HG03457 (cell line): Measurements from ENCODE around the gene CGA.
"Not testable (repeated sequence)": the region's sequence is repeated elsewhere in the genome, so short reads cannot be mapped to it uniquely, and the experiment has no call there.

Source experiments
- ATAC-seq: cut with Tn5 transposase; IDR thresholded peaks from one replicate; pipeline ENCODE4 v1.9.1; 2021; ENCODE audit warnings: moderate number of reproducible peaks; ENCODE audit not compliant: unreplicated experiment

Gene CGA

DNA sequence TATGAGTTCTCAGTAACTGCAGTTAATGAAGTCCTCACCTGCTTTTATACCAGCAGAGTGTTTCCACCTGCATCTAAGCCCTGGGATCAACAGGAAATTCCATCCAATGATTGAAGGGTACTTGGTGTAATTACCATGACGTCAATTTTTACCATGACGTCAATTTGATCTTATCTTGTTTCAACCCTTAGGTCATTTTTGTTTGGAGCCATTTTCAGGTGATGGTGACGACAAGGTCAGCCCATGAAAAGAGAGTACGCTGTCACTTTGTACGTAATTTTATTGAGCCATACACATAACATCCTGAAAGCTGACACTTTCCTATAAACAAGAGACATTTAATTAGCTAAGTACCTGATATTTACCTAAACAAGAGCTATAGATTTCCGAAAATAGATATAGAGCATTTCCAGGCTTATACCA, at the start of gene CGA:
Gene CGA (minus strand): TSS at position 20 of the 423 bp plus-strand sequence. CDS start 6,906 bp downstream, outside the sequence.
- ATAC-seq, result no peak

DNA sequence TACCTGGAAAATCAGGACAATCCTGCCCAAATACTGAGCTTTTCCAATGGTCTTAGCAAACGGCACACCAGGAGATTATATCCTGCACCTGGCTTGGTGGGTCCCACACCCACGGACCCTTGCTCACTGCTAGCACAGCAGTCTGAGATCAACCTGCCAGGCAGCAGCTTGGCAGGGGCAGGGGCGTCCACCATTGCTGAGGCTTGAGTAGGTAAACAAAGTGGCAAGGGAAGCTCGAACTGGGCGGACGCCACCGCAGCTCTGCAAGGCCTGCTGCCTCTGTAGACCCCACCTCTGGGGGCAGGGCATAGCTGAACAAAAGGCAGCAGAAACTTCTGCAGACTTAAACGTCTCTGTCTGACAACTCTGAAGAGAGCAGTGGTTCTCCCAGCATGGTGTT, 45.0 kb upstream of the CGA start:
- not testable (repeated sequence) for ATAC-seq

DNA sequence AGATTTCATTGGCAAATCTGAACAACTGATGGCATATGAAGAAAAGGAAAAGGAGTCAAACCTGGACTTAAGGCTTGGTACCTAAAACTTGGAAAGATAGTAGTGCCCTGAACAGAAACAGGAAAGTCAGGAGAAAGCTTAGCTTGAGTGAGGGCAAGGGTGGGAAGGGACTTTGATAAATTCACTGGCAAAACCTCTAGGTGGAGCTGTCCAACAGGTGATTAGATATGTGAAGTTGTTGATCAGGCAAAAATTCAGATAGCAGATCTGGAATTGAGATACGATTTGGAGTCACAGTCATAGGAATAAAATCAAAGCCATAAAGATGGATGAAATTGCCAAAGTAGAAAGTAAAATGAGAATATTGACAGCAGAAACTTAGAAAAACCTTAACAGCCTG, 44.3 kb upstream of the CGA start:
- ATAC-seq, result no peak

DNA sequence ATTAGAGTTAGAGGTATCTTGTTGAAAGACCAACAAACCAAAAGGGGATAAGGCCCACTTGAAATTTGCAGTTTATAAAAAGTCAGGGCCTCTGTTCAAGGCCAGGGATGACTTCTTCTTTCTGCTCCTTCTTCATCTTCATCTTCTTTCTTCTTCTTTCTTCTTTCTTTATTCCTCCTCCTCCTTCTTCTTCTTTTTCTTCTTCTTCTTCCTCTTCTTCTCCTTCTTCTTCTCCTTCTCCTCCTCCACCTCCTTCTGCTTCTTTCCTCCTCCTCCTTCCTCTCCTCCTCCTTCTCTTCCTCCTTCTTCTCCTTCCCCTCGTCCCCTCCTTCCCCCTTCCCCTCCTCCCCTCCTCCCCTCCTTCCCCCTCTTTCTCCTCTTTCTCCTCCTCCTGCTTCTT, 42.1 kb upstream of the CGA start:
- no peak for ATAC-seq

DNA sequence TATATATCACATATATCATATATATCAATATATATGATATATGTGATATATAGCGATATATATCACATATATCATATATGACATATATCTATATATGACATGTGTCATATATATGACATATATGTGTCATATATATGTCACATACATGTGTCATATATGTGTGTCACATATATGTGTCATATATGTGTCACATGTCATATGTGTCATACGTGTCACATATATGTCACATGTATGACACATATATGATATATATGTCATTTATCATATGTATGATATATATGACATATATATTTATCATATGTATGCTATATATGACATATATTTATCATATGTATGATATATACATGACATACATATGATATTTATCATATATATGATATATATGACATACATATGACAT, 32.8 kb upstream of the CGA start:
- ATAC-seq, result no peak

DNA sequence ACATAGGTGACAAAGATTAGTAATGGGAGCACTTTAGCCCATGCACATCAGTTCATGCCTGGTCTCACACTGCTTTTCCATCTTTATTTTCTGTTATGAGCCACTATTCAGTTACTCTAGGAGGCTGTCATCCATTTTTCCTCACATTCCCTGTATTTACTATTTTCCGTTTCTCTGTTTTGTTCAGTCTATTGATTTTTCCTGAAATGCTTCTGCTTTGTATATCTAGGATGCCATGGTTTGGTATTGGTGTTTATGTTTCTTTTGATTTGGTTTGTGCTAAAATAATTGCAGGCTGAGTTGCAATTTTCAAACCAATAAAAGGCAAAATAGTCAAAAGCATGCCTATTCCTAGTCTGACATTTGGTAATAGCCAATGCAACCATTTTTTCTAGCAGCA, 31.6 kb upstream of the CGA start:
- no peak for ATAC-seq

DNA sequence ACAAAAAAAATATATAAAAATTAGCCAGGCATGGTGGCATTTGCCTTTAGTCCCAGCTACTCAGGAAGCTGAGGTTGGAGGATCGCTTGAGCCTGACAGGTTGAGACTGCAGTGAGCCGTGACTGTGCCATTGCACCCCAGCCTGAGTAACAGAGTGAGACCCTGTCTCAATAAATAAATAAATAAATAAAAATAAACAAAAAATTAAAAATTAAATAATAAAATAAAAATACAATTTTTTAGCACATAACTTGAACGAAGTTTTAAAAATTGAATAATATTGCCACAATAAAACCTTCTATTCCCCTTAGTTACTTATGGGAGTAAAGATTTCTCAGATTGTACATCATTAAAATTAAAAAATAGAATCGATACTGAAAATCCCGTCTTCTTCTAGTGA, 29.2 kb upstream of the CGA start:
- no peak for ATAC-seq

DNA sequence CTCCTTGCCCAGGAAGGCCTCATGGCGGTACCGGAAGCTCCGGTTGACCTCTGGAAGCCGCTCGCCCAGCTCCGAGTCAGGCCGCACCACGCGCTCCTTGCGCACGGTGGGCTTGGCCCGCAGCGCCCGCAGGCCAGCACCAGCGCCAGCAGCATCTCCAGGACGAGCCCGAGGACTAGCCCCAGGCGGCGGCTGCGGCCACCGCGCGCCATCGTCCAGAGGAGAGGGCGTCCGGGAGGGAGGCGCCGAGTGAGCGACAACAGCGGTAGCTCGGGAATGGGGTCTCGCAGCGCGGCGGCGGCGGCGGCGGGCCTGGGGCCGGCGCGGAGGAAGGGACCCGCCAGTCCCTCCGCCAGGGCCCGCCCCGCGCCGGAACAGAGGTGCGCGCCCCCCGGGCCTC, 27.6 kb upstream of the CGA start:
- ATAC-seq, result no peak

GRCh38 chr6:87118054-87118453, 23.1 kb upstream of the CGA start:
- no peak for ATAC-seq

DNA sequence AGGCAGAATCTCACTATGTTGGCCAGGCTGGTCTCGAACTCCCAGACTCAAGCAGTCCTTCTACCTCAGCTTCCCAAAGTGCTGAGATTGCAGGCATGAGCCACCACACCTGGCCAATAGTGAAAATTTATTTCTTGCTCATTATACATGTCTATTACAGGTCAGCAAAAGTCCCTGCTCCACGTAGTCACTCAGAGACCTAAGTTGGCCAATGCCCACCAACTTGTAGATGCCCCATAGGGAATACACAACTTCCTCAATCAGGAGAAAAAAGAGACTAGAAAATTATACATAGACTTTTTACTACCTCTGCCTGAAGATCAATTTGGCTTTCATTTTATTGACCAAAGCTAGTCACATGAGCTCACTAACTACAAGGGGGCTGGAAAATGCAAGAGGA, 22.0 kb upstream of the CGA start:
- ATAC-seq, result no peak

DNA sequence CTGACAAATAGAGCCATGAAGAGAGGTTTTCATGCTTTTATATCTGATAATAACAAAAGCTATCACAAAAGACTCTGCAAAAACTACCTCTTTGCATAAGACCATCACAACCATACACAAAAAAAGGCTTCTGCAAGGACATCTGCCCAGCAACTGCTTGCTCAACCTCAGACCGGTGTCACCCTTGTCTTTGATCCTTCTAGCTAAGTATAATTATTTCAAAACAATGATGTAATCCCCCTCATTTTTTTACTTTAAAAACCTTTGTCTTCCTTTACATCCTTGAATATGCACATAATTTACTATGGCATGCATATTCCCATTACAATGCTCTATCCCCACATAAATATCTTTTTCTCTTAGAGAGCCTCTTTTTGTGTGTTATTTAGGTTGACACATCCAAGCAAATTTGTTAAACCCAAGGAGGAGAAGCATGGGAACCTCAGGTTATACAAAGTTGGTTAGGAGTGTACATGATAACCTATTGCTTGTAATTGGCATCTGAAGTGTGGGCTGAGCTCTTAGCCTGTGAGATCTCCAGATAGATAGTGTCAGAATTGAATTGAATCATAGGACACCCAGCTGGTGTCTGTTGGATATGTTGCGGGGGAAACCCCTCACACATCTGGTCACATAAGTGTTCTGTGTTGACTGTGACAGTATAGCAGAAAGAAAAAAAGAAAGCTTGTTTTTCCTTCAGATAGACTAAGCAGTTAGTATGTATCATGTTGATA, 20.7 kb upstream of the CGA start:
- ATAC-seq, result peak; percentile 89

DNA sequence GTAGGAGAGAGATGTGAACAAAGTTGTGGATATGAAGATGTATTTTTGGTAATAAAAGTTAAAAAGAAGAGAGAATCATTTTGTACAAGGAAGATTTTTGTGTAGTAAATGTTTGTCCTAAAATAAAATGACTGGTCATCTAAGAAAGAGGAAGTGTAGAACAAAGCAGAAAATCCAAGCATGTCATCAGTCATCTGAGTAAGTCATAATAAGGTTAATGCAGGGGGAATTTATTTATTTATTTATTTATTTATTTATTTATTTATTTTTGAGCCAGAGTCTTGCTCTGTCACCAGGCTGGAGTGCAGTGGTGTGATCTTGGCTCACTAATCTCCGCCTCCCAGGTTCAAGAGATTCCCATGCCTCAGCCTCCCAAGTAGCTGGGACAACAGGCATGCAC, 15.7 kb upstream of the CGA start:
- no peak for ATAC-seq

- no peak for ATAC-seq
Measured at GRCh38 chr6:87105823-87106222, 10.9 kb upstream of the CGA start.

- ATAC-seq, result no peak
Measured at GRCh38 chr6:87104667-87105066, 9.8 kb upstream of the CGA start.

- ATAC-seq, result no peak
Measured at GRCh38 chr6:87103977-87104601, 9.2 kb upstream of the CGA start.

DNA sequence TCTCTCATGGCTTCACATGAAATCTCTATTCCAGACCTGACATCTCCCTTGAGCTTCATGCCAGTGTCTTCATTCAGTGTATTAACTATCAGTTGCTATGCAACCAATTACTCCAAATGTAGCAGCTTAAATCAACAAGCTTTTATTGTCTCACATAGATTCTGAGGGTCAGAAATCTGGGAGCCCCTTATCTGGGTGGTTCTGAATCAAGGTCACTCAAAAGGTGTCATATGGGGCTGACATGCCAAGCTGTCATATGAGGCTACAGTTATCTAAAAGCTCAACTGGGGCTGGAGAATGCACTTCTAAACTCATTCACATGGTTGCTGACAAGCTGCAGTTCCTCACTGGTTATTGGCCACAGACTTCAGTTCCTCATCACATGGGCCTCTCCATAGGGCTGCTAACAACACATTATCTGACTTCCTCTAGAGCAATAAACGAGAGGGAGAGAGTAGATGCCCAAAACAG, 7.3 kb upstream of the CGA start:
- no peak for ATAC-seq

GRCh38 chr6:87101067-87101466, 6.2 kb upstream of the CGA start:
- no peak for ATAC-seq

GRCh38 chr6:87100216-87100615, 5.3 kb upstream of the CGA start:
- ATAC-seq, result no peak

- peak; percentile 83 for ATAC-seq
Measured at GRCh38 chr6:87099472-87099871, 4.6 kb upstream of the CGA start.

- no peak for ATAC-seq
Measured at GRCh38 chr6:87094576-87094975, 330 bp downstream of the CGA start.

- ATAC-seq, result no peak
Measured at GRCh38 chr6:87093651-87094050, 1.3 kb downstream of the CGA start.

GRCh38 chr6:87093199-87093598, 1.7 kb downstream of the CGA start:
- ATAC-seq, result no peak

GRCh38 chr6:87092435-87092834, 2.5 kb downstream of the CGA start:
- no peak for ATAC-seq
